ENCODE data around the gene FAM221B. TPM values are rescaled to one million over a fixed set of nuclear protein-coding genes. Genes with fewer than 3 reads are reported as not detected.

Gene FAM221B
- not detected for total RNA-seq

- H3K36me3 Mint-ChIP-seq (ENCODE audit: insufficient read depth): no peaks in the 10 kb centered on the region
- H3K27me3 Mint-ChIP-seq (ENCODE audit: low read depth): no peaks in the 10 kb centered on the region
- no peaks in the 10 kb centered on the region for H3K9me3 Mint-ChIP-seq
- no peak for DNase-seq
- peak; percentile 6 to 8 for ATAC-seq
- H3K4me1 Mint-ChIP-seq (ENCODE audit: low read depth): peaks cover 28% of the 10 kb centered on the region
- H3K4me3 Mint-ChIP-seq: peak within 1 kb of the TSS; percentile 97
These were observed at the start of gene FAM221B for GRCh38 chr9:35828716-35829083. Gene FAM221B (minus strand): TSS chr9:35828732. CDS start chr9:35826161, 2,571 bp downstream.

GRCh38 chr9:35872505-35872904, 44.0 kb upstream of the FAM221B start:
- DNase-seq (no peak), ATAC-seq (no peak)
- Mint-ChIP-seq H3K4me3 (no peak overlapping the region), H3K4me1 (ENCODE audit: low read depth) (no peaks in the 10 kb centered on the region), H3K9me3 (peaks cover 3% of the 10 kb centered on the region), H3K36me3 (ENCODE audit: insufficient read depth) (no peaks in the 10 kb centered on the region), H3K27me3 (ENCODE audit: low read depth) (peaks cover 5% of the 10 kb centered on the region)

DNA sequence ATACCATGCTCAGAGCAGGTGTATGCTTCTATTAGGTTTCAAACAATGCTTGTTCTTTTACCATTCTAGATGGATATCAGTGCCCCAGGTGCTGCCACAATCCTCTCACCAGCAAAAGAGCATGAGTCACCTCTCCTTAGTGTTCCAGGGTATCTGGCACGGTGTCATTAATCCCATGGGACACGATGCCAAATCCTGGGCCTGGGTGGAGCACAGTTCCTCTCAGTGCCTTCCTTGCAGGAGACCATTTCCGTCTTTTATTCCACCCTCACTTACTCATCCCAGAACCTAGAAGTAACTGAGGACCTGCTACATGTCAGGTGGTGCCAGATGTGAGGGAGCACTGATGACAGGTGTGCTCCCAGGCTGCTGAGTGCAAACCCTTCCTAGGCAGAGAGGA, 43.0 kb upstream of the FAM221B start:
- no peak for DNase-seq
- ATAC-seq: no peak
- H3K9me3 Mint-ChIP-seq: no peaks in the 10 kb centered on the region
- no peaks in the 10 kb centered on the region for H3K36me3 Mint-ChIP-seq (ENCODE audit: insufficient read depth)
- H3K27me3 Mint-ChIP-seq (ENCODE audit: low read depth): peaks cover 5% of the 10 kb centered on the region
- H3K4me3 Mint-ChIP-seq: no peak overlapping the region
- no peaks in the 10 kb centered on the region for H3K4me1 Mint-ChIP-seq (ENCODE audit: low read depth)

DNA sequence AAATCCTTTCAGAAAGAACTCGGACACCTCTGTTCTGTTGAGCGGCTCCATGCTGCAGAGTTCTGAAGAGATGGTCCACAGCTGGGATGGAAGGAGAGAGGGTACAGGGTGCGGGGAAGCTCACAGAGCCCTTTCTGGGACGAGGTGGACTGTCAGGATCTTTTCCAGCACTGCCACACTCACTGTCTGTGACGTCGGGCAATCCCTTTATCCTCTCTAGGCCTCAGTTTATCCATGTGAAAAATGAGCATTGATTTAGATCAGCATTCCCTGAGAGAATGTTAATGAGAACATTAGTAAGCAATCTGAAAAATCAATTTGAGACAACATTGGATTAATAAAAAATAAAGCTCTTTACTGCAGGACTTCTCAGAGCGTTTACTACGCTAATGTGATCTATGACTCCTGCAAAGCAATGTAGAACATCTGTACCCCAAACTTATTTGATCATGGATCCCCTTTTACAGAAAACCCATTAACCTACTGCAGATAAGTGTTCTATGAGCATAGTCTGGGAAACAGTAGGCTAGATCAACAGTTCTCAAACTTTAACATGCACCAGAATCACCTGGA, 41.9 kb upstream of the FAM221B start, which contains the start of gene OR13J1:
TSS of gene OR13J1 (minus strand) at position 51 of the 573 bp plus-strand sequence. CDS start at position 51, 0 bp downstream.
- Mint-ChIP-seq H3K27me3 (ENCODE audit: low read depth) (peaks cover 4% of the 10 kb centered on the region), H3K36me3 (ENCODE audit: insufficient read depth) (no peaks in the 10 kb centered on the region), H3K4me3 (no peak within 1 kb of the TSS), H3K9me3 (no peaks in the 10 kb centered on the region), H3K4me1 (ENCODE audit: low read depth) (no peaks in the 10 kb centered on the region)
- DNase-seq: no peak
- no peak for ATAC-seq

DNA sequence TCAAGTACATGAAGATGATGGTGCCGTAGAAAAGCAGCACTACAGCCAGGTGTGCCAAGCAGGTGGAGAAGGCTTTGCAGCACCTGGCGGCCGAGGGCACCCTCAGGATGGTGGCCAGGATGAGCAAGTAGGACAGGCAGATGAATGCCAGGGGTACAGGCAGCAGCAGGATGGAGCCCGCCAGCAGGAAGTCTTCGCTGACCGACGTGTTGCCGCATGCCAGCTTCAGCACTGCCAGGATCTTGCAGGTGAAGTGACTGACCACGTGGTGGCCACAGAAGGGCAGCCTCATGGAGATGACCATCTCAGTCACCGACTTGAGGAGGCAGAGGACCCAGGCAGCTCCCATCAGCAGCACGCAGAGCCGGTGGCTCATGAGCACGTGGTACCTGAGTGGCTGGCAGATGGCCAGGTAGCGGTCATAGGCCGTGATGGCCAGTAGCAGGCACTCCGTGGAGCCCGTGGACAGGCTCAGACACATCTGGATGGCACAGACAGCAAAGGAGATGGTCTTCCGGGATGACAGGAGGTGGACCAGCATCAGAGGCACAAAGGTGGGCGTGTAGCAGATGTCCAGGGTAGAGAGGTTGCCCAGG, 41.2 kb upstream of the FAM221B start:
- Mint-ChIP-seq H3K36me3 (ENCODE audit: insufficient read depth) (no peaks in the 10 kb centered on the region), H3K27me3 (ENCODE audit: low read depth) (peaks cover 8% of the 10 kb centered on the region), H3K4me1 (ENCODE audit: low read depth) (no peaks in the 10 kb centered on the region), H3K9me3 (no peaks in the 10 kb centered on the region), H3K4me3 (no peak overlapping the region)
- ATAC-seq: no peak
- no peak for DNase-seq

GRCh38 chr9:35868933-35869332, 40.4 kb upstream of the FAM221B start:
- ATAC-seq: no peak
- H3K4me3 Mint-ChIP-seq: no peak overlapping the region
- no peaks in the 10 kb centered on the region for H3K4me1 Mint-ChIP-seq (ENCODE audit: low read depth)
- no peaks in the 10 kb centered on the region for H3K36me3 Mint-ChIP-seq (ENCODE audit: insufficient read depth)
- H3K9me3 Mint-ChIP-seq: no peaks in the 10 kb centered on the region
- no peak for DNase-seq
- H3K27me3 Mint-ChIP-seq (ENCODE audit: low read depth): peaks cover 12% of the 10 kb centered on the region

DNA sequence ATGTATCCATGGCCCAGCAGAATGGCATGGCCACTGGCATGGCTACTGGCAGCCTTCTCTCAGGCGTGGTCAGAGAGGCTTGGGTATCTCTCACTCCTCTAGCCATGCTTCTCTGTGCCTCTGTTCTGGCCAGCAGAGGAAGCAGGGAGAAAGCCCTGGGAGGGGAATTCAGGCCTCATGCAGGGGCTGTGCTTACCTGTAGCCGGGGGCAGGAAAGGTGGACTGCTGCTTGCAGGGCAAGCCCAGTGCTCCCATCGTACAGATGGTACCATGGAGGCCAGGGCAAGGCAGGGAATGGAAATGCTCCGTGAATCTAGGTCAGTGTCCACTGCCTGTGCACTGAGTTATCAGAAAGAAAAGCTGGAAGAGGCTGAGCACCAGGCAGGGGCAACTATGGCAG, 39.0 kb upstream of the FAM221B start:
- ATAC-seq (no peak), DNase-seq (no peak)
- H3K4me1 Mint-ChIP-seq (ENCODE audit: low read depth): no peaks in the 10 kb centered on the region
- H3K36me3 Mint-ChIP-seq (ENCODE audit: insufficient read depth): no peaks in the 10 kb centered on the region
- no peaks in the 10 kb centered on the region for H3K9me3 Mint-ChIP-seq
- peaks cover 19% of the 10 kb centered on the region for H3K27me3 Mint-ChIP-seq (ENCODE audit: low read depth)
- H3K4me3 Mint-ChIP-seq: no peak overlapping the region

GRCh38 chr9:35864695-35865255, 36.2 kb upstream of the FAM221B start:
- Mint-ChIP-seq H3K27me3 (ENCODE audit: low read depth) (peaks cover 26% of the 10 kb centered on the region), H3K4me1 (ENCODE audit: low read depth) (no peaks in the 10 kb centered on the region), H3K9me3 (no peaks in the 10 kb centered on the region), H3K4me3 (no peak overlapping the region), H3K36me3 (ENCODE audit: insufficient read depth) (no peaks in the 10 kb centered on the region)
- DNase-seq: no peak
- ATAC-seq: no peak

DNA sequence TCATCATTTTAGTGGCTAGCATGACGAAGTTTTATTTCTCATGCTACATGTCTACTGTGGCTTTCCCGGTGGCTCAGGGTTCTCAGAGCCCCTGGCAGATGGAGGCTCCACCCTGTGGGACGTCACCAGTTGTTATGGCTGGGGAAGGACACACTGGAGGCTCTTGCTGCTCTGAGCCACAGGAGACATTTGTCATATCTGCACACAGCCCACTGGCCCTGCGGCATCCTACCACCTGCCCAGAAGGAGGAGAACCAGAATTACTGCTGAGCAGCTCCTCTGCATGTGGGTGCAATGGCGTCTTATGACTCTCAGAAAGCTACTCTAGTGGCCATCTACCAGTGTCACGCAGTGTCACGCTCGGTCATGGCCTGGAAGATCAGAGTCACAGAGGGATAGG, 35.1 kb upstream of the FAM221B start:
- ATAC-seq: no peak
- no peak for DNase-seq
- peaks cover 23% of the 10 kb centered on the region for H3K27me3 Mint-ChIP-seq (ENCODE audit: low read depth)

GRCh38 chr9:35862328-35862727, 33.8 kb upstream of the FAM221B start:
- no peak for DNase-seq
- Mint-ChIP-seq H3K36me3 (ENCODE audit: insufficient read depth) (no peaks in the 10 kb centered on the region), H3K27me3 (ENCODE audit: low read depth) (peaks cover 23% of the 10 kb centered on the region), H3K4me1 (ENCODE audit: low read depth) (peaks cover 4% of the 10 kb centered on the region), H3K9me3 (no peaks in the 10 kb centered on the region), H3K4me3 (no peak overlapping the region)
- ATAC-seq: no peak

More for the DNA sequence above, 35.1 kb upstream of the FAM221B start:
- Mint-ChIP-seq H3K9me3 (no peaks in the 10 kb centered on the region), H3K4me1 (ENCODE audit: low read depth) (peaks cover 3% of the 10 kb centered on the region), H3K4me3 (no peak overlapping the region), H3K36me3 (ENCODE audit: insufficient read depth) (no peaks in the 10 kb centered on the region)

DNA sequence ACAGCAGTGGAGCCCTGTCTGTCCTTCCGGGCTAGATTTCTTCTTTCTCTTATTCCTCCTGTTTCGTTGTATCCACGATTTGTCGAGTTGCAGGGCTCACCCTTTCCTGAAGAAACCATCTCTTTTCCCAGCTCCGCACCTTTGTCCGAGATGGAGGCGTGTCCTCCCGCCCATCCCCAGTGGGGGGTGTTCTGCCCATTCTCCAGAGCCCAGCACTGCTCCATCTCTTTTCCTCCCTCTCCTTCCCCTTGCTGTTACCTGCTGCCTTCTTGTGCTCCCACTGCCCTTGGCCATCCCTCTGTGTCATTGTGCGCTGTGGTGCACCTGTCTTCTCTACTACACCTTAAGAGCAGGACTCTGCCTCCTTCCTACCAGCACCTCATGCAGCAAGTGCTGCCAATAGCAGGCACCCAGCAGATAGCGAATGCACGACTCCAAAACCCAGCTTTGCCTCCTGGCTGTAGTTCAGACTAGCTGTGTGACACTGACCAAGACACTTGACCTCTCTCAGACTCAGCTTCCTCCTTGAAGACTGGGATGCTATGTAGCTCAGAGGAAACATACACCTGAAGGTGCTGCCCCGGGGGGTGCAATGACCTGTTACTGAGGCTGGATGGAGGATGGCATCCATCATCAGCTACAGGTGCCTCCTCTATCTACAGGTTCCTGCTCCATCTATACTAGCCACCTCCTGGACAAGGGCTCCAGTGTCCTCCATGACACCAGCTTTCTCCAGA, 32.8 kb upstream of the FAM221B start:
- H3K27me3 Mint-ChIP-seq (ENCODE audit: low read depth): peaks cover 23% of the 10 kb centered on the region
- DNase-seq: no peak
- H3K36me3 Mint-ChIP-seq (ENCODE audit: insufficient read depth): no peaks in the 10 kb centered on the region
- peaks cover 4% of the 10 kb centered on the region for H3K4me1 Mint-ChIP-seq (ENCODE audit: low read depth)
- ATAC-seq: no peak
- no peak overlapping the region for H3K4me3 Mint-ChIP-seq
- no peaks in the 10 kb centered on the region for H3K9me3 Mint-ChIP-seq

DNA sequence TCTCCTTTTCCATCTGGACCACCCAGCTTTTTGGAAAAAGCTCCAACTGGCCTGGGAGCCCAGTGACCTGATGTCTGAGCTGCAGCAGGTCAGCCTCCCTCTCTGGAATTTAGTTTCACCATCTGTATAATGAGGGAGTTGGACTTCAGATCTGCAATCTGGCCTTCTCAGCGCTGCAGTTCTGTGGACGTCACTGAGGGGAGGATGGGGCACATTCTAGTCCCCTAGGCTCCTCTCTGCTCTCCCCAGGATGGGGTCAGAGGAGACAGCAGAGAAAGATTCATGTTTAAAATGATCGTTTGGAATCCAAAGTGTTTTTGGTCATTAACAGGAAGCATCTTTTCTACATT, 31.4 kb upstream of the FAM221B start:
- H3K4me1 Mint-ChIP-seq (ENCODE audit: low read depth): peaks cover 4% of the 10 kb centered on the region
- no peak overlapping the region for H3K4me3 Mint-ChIP-seq
- DNase-seq (no peak), ATAC-seq (no peak)
- no peaks in the 10 kb centered on the region for H3K9me3 Mint-ChIP-seq
- peaks cover 21% of the 10 kb centered on the region for H3K27me3 Mint-ChIP-seq (ENCODE audit: low read depth)
- H3K36me3 Mint-ChIP-seq (ENCODE audit: insufficient read depth): no peaks in the 10 kb centered on the region

GRCh38 chr9:35859310-35859989, 30.9 kb upstream of the FAM221B start:
- no peaks in the 10 kb centered on the region for H3K9me3 Mint-ChIP-seq
- peaks cover 20% of the 10 kb centered on the region for H3K27me3 Mint-ChIP-seq (ENCODE audit: low read depth)
- H3K4me3 Mint-ChIP-seq: no peak overlapping the region
- DNase-seq: no peak
- ATAC-seq: peak; percentile 32 to 37
- H3K36me3 Mint-ChIP-seq (ENCODE audit: insufficient read depth): no peaks in the 10 kb centered on the region
- peaks cover 4% of the 10 kb centered on the region for H3K4me1 Mint-ChIP-seq (ENCODE audit: low read depth)

DNA sequence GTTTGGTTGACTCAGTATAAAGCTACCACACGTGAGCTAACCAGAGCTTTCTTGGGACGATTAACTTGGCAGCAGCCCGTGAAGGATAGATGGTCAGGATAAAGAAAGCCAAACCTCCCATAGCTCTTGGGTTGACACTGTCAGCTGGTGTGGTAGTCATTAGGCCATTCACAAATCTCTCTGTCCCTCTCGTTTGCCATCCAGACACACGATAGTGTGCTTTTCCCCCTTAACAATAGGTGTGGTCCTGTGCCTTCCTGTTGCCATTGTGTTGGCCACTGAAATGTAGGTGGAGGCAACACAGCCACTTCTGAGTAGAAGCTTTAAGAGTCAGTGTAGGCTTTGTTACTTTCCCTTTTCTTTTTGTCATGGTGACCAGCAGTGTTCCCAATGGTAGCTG, 29.9 kb upstream of the FAM221B start:
- Mint-ChIP-seq H3K36me3 (ENCODE audit: insufficient read depth) (no peaks in the 10 kb centered on the region), H3K4me3 (no peak overlapping the region), H3K9me3 (no peaks in the 10 kb centered on the region), H3K4me1 (ENCODE audit: low read depth) (peaks cover 4% of the 10 kb centered on the region), H3K27me3 (ENCODE audit: low read depth) (peaks cover 14% of the 10 kb centered on the region)
- ATAC-seq (no peak), DNase-seq (no peak)

All from activated T-cell treated with anti-CD3 and anti-CD28 coated beads, Interleukin-2, amount 50 U/mL, for 4 hours (primary cell).